Gastroesophageal sphincter (tissue), 3 donors: ENCODE data around the gene XYLT2.

Source experiments
- POLR2AphosphoS5 ChIP-seq: sonication (generic); formaldehyde crosslinking; IDR thresholded peaks from one replicate; pipeline ENCODE4 v1.6.1; 2017; ENCODE audit warnings: antibody characterized with exemption
- TF ChIP-seq, protein P1 (sequence below), 4 experiments: fragments of 200-600 bp in 2 of 4; fragments of 450-650 bp in 2 of 4; sonication (generic) in 1 of 4; IDR thresholded peaks; one replicate each; pipeline ENCODE4 v1.5.1; 2017 to 2019; ENCODE audit warnings: antibody characterized with exemption in 4 of 4, mild to moderate bottlenecking in 2 of 4, moderate library complexity in 2 of 4

DNA sequence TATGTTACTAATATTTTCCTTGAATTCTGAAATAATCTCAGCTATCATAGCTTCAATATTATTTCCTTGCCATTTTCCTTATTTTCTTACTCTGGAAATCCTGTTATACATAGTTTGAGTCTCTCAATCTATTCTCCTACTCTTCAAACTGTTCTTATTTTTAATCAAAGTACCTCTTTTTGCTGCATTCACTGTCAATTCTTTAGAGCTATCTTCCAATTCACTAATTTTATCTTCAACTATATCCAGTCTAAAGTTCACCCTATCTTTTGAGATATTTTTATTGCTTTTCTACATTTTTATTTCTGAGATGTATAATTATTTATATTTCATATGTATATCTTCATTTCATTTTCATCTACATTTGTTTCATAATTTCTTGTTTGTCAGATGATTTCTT, 7.3 kb upstream of the XYLT2 start:
- TF ChIP-seq, protein P1, sequence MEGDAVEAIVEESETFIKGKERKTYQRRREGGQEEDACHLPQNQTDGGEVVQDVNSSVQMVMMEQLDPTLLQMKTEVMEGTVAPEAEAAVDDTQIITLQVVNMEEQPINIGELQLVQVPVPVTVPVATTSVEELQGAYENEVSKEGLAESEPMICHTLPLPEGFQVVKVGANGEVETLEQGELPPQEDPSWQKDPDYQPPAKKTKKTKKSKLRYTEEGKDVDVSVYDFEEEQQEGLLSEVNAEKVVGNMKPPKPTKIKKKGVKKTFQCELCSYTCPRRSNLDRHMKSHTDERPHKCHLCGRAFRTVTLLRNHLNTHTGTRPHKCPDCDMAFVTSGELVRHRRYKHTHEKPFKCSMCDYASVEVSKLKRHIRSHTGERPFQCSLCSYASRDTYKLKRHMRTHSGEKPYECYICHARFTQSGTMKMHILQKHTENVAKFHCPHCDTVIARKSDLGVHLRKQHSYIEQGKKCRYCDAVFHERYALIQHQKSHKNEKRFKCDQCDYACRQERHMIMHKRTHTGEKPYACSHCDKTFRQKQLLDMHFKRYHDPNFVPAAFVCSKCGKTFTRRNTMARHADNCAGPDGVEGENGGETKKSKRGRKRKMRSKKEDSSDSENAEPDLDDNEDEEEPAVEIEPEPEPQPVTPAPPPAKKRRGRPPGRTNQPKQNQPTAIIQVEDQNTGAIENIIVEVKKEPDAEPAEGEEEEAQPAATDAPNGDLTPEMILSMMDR (IDR thresholded peaks at IDR 0.05): no peak
- no peak for TF ChIP-seq POLR2AphosphoS5
